ENCODE data around the gene SLC16A1.
"Not testable (repeated sequence)": the region's sequence is repeated elsewhere in the genome, so short reads cannot be mapped to it uniquely, and the experiment has no call there.

Gene SLC16A1

GRCh38 chr1:112923234-112923958, 32.6 kb downstream of the SLC16A1 start:
- DNase-seq: no peak

GRCh38 chr1:112911506-112912220, 44.3 kb downstream of the SLC16A1 start:
- no peak for DNase-seq

- DNase-seq: no peak
Measured at GRCh38 chr1:112909847-112910246, 46.1 kb downstream of the SLC16A1 start.

GRCh38 chr1:112906150-112906698, 49.8 kb downstream of the SLC16A1 start:
- DNase-seq: no peak

- no peak for DNase-seq
Measured at GRCh38 chr1:112905395-112906149, 50.4 kb downstream of the SLC16A1 start.

- DNase-seq: no peak
Measured at GRCh38 chr1:112904831-112905261, 51.1 kb downstream of the SLC16A1 start.

- peak; percentile 86 for DNase-seq
Measured at GRCh38 chr1:112904071-112904830, 51.7 kb downstream of the SLC16A1 start.

GRCh38 chr1:112902221-112902620, 53.8 kb downstream of the SLC16A1 start:
- no peak for DNase-seq

GRCh38 chr1:112901387-112901786, 54.6 kb downstream of the SLC16A1 start:
- no peak for DNase-seq

- no peak for DNase-seq
Measured at GRCh38 chr1:112896783-112897182, 59.2 kb downstream of the SLC16A1 start.

GRCh38 chr1:112894561-112895011, 61.4 kb downstream of the SLC16A1 start:
- DNase-seq: no peak

GRCh38 chr1:112894010-112894292, 62.0 kb downstream of the SLC16A1 start:
- DNase-seq: no peak

- DNase-seq: no peak
Measured at GRCh38 chr1:112893288-112894009, 62.5 kb downstream of the SLC16A1 start.

GRCh38 chr1:112889906-112890305, 66.1 kb downstream of the SLC16A1 start:
- DNase-seq: not testable (repeated sequence)

- DNase-seq: no peak
Measured at GRCh38 chr1:112889052-112889768, 66.8 kb downstream of the SLC16A1 start.

- no peak for DNase-seq
Measured at GRCh38 chr1:112888630-112889029, 67.4 kb downstream of the SLC16A1 start.

- no peak for DNase-seq
Measured at GRCh38 chr1:112887599-112888283, 68.3 kb downstream of the SLC16A1 start.

GRCh38 chr1:112884996-112885395, 71.0 kb downstream of the SLC16A1 start:
- DNase-seq: not testable (repeated sequence)

GRCh38 chr1:112882271-112882744, 73.7 kb downstream of the SLC16A1 start:
- DNase-seq: no peak

GRCh38 chr1:112881742-112882127, 74.3 kb downstream of the SLC16A1 start:
- DNase-seq: no peak

GRCh38 chr1:112879834-112880233, 76.2 kb downstream of the SLC16A1 start:
- DNase-seq: no peak

All from activated CD4-positive, alpha-beta T cell treated with anti-CD3 and anti-CD28 coated beads, Interleukin-10, Interleukin-2, amounts not matched to agents 100 ng/mL and 50 ng/mL, durations not matched to agents 16 hours and 8 hours (primary cell).